Progenitor cell of endocrine pancreas (in vitro differentiated cells): Measurements from ENCODE around the gene UBE2E3. TPM values are rescaled to one million over a fixed set of nuclear protein-coding genes. Genes with fewer than 3 reads are reported as not detected.

Experiments
- DNase-seq: peaks from one replicate; pipeline ENCODE4 v3.0.0; 2021; ENCODE audit warnings: low spot score; ENCODE audit not compliant: unreplicated experiment
- H3K27ac Mint-ChIP-seq: 2 replicates; pipeline ENCODE4 v1.8.0; 2021; ENCODE audit warnings: mild to moderate bottlenecking, moderate library complexity, mixed read lengths
- H3K27me3 Mint-ChIP-seq: 2 replicates; pipeline ENCODE4 v1.8.0; 2021; ENCODE audit warnings: mixed read lengths
- H3K36me3 Mint-ChIP-seq: 2 replicates; pipeline ENCODE4 v1.8.0; 2022; ENCODE audit warnings: mixed read lengths; ENCODE audit not compliant: insufficient read depth
- H3K4me1 Mint-ChIP-seq: 2 replicates; pipeline ENCODE4 v1.8.0; 2021; ENCODE audit warnings: low read depth, mixed read lengths
- H3K4me3 Mint-ChIP-seq: 2 replicates; pipeline ENCODE4 v1.8.0; 2021; ENCODE audit warnings: low read depth, mild to moderate bottlenecking, moderate library complexity, mixed read lengths
- H3K9me3 Mint-ChIP-seq: 2 replicates; pipeline ENCODE4 v1.8.0; 2021; ENCODE audit warnings: low read depth, mixed read lengths
- CTCF ChIP-seq: fragments of 200-600 bp; sonication (generic); IDR thresholded peaks from one replicate; pipeline ENCODE4 v1.5.0; 2021; ENCODE audit warnings: antibody characterized with exemption, mild to moderate bottlenecking; ENCODE audit not compliant: unreplicated experiment
- total RNA-seq: library from RNA; stranded (reverse); gene quantifications from 2 replicates; pipeline ENCODE4 v1.2.1, GENCODE V29; 2021

UBE2E3 gene
- total RNA-seq, 1 donor from 2014 or later, result 146 TPM

GRCh38 chr2:180983468-180984242 is 3.2 kb downstream of the UBE2E3 start:
- H3K9me3 Mint-ChIP-seq, result no peaks in the 10 kb centered on the region
- H3K27me3 Mint-ChIP-seq, result no peaks in the 10 kb centered on the region
- H3K27ac Mint-ChIP-seq, result peak overlapping the region; percentile 94
- peak overlapping the region; percentile 96 for H3K4me3 Mint-ChIP-seq
- H3K36me3 Mint-ChIP-seq, result peaks cover 6% of the 10 kb centered on the region
- peaks cover 42% of the 10 kb centered on the region for H3K4me1 Mint-ChIP-seq
- no peak for DNase-seq
- TF ChIP-seq CTCF, result peak; percentile 47

GRCh38 chr2:180985771-180986395 is 5.5 kb downstream of the UBE2E3 start:
- no peak for DNase-seq
- peak overlapping the region; percentile 1 for H3K4me3 Mint-ChIP-seq
- no peak overlapping the region for H3K27ac Mint-ChIP-seq
- no peaks in the 10 kb centered on the region for H3K27me3 Mint-ChIP-seq
- peaks cover 10% of the 10 kb centered on the region for H3K36me3 Mint-ChIP-seq
- no peaks in the 10 kb centered on the region for H3K9me3 Mint-ChIP-seq
- H3K4me1 Mint-ChIP-seq, result peaks cover 36% of the 10 kb centered on the region
- no peak for TF ChIP-seq CTCF

- no peak for TF ChIP-seq CTCF
- Mint-ChIP-seq H3K4me3 (peak overlapping the region; percentile 29), H3K4me1 (peaks cover 32% of the 10 kb centered on the region), H3K9me3 (no peaks in the 10 kb centered on the region), H3K27ac (no peak overlapping the region), H3K36me3 (peaks cover 16% of the 10 kb centered on the region), H3K27me3 (no peaks in the 10 kb centered on the region)
- DNase-seq, result no peak
Measured at GRCh38 chr2:180987146-180987545, 6.7 kb downstream of the UBE2E3 start.

- no peak for DNase-seq
- Mint-ChIP-seq H3K36me3 (peaks cover 19% of the 10 kb centered on the region), H3K27me3 (no peaks in the 10 kb centered on the region), H3K4me1 (peaks cover 16% of the 10 kb centered on the region), H3K9me3 (no peaks in the 10 kb centered on the region), H3K4me3 (no peak overlapping the region), H3K27ac (no peak overlapping the region)
- TF ChIP-seq CTCF, result no peak
Measured at GRCh38 chr2:180990337-180990736, 9.9 kb downstream of the UBE2E3 start.

- Mint-ChIP-seq H3K27me3 (no peaks in the 10 kb centered on the region), H3K4me3 (no peak overlapping the region), H3K4me1 (peaks cover 13% of the 10 kb centered on the region), H3K9me3 (no peaks in the 10 kb centered on the region), H3K36me3 (peaks cover 21% of the 10 kb centered on the region), H3K27ac (no peak overlapping the region)
- no peak for TF ChIP-seq CTCF
- no peak for DNase-seq
Measured at GRCh38 chr2:180990794-180991193, 10.4 kb downstream of the UBE2E3 start.
